Measurements from ENCODE around the gene EXOSC10.
"Not testable (repeated sequence)": the region's sequence is repeated elsewhere in the genome, so short reads cannot be mapped to it uniquely, and the experiment has no call there.

EXOSC10 gene

DNA sequence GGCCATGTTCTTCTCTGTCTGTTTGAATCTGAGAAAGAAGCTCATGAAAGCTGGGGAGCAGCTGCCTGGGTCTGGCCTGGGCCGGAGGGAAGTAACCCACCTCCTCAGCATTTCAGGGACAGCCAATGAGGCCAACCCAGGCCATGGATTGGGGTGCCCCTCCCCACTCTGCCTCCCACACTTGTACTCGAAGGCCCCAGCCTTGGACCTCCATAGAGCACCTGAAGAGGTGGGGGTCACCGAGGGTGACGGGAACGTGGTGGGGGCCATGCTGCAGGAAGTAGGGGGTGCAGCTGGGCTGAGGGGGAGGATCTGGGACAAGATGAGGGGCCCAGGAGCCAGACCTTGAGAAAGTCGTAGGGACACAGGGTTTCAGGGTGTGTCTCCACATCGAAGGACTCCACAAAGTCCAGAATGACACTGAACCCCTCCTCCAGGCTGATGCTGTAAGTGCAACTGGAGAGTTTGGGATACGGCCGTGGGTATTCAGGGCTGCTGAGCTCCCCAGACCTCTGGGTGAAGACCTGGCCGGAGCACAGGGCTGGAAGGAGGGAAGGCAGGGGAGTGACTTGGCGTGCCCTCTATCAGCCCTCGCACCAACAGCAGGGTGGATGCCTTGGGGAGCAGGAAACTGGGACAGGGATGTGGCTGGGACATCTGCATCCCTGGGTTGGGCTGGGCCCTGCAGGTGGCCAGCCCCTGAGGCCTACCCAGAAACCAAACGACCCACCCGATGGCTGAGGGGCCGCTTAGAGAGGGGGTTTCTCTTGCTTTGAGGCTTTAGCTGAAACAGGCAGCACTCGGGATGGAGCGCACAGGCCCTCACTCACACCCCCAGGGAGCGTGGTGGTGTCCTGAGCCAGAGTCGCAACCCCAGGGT lies 56.4 kb downstream of the EXOSC10 start:
- TF ChIP-seq BHLHE40 (IDR thresholded peaks at IDR 0.05; ENCODE audit: borderline replicate concordance) (no peak), FOXK2 (IDR thresholded peaks at IDR 0.05) (no peak), ELF4 (IDR thresholded peaks at IDR 0.05) (no peak), SP1 (IDR thresholded peaks at IDR 0.05) (no peak), LEF1 (IDR thresholded peaks at IDR 0.05; ENCODE audit: borderline replicate concordance) (no peak), HDGF (IDR thresholded peaks at IDR 0.05; ENCODE audit: borderline replicate concordance) (no peak), L3MBTL2 (conservative IDR thresholded peaks at IDR 0.05) (no peak), SUZ12 (IDR thresholded peaks at IDR 0.05) (no peak), ZNF384 (IDR thresholded peaks at IDR 0.05) (no peak), FOXM1 (IDR thresholded peaks at IDR 0.05; ENCODE audit: borderline replicate concordance) (no peak), ARNT (IDR thresholded peaks at IDR 0.05) (no peak), TARDBP (IDR thresholded peaks at IDR 0.05) (no peak), NFRKB (IDR thresholded peaks at IDR 0.05) (no peak), FOXA1 (IDR thresholded peaks at IDR 0.05) (no peak), CTBP1 (IDR thresholded peaks at IDR 0.05; ENCODE audit: borderline replicate concordance) (no peak)
- TF ChIP-seq, protein P1, sequence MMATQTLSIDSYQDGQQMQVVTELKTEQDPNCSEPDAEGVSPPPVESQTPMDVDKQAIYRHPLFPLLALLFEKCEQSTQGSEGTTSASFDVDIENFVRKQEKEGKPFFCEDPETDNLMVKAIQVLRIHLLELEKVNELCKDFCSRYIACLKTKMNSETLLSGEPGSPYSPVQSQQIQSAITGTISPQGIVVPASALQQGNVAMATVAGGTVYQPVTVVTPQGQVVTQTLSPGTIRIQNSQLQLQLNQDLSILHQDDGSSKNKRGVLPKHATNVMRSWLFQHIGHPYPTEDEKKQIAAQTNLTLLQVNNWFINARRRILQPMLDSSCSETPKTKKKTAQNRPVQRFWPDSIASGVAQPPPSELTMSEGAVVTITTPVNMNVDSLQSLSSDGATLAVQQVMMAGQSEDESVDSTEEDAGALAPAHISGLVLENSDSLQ (IDR thresholded peaks at IDR 0.05), result no peak
- ChIA-PET POLR2A (no interaction called here), CTCF (no interaction called here)
- no peak for DNase-seq (ENCODE audit: extremely low spot score)

DNA sequence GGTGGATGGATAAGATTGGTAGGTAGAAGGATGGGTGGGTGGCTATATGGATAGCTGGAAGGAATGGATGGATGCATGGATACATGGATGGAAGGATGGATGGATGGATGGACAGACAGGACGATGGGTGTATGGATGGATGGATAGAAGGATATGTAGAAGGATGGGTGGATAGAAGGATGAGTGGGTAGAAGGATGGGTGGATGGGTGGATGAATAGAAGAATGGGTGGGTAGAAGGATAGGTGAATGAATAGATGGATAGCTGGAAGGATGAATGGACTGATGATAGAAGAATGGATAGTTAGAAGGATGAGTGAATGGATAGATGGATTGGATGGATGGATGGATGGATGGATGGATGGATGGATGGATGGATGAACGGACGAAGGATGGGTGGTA lies 57.6 kb downstream of the EXOSC10 start:
- no peak for DNase-seq (ENCODE audit: extremely low spot score)
- POLR2A ChIA-PET, result no interaction called here
- CTCF ChIA-PET, result no interaction called here
- no peak for TF ChIP-seq SUZ12 (IDR thresholded peaks at IDR 0.05)
- no peak for TF ChIP-seq FOXM1 (IDR thresholded peaks at IDR 0.05; ENCODE audit: borderline replicate concordance)
- TF ChIP-seq CTBP1 (IDR thresholded peaks at IDR 0.05; ENCODE audit: borderline replicate concordance), result no peak
- no peak for TF ChIP-seq LEF1 (IDR thresholded peaks at IDR 0.05; ENCODE audit: borderline replicate concordance)
- TF ChIP-seq FOXK2 (IDR thresholded peaks at IDR 0.05), result no peak
- no peak for TF ChIP-seq SP1 (IDR thresholded peaks at IDR 0.05)
- TF ChIP-seq ARNT (IDR thresholded peaks at IDR 0.05), result no peak
- TF ChIP-seq NFRKB (IDR thresholded peaks at IDR 0.05), result no peak
- TF ChIP-seq BHLHE40 (IDR thresholded peaks at IDR 0.05; ENCODE audit: borderline replicate concordance), result no peak

DNA sequence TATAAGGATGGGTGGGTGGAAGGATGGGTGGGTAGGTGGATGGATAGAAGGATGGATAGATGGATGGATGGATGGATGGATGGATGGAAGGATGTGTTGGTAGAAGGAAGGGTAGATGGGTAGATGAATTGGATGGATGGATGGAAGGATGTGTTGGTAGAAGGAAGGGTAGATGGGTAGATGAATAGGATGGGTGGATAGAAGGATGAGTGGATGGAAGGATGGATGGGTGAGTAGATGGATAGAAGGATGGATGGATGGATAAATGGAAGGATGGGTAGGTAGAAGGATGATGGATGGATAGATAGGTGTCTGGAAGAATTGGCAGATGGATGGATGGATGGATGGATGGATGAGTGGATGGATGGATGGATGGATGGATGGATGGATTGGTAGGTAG lies 58.6 kb downstream of the EXOSC10 start:
- POLR2A ChIA-PET, result no interaction called here
- TF ChIP-seq, protein P1 (IDR thresholded peaks at IDR 0.05), result no peak
- TF ChIP-seq ELF4 (IDR thresholded peaks at IDR 0.05), result no peak
- TF ChIP-seq BHLHE40 (IDR thresholded peaks at IDR 0.05; ENCODE audit: borderline replicate concordance), result no peak
- no peak for TF ChIP-seq NFRKB (IDR thresholded peaks at IDR 0.05)
- no peak for TF ChIP-seq HDGF (IDR thresholded peaks at IDR 0.05; ENCODE audit: borderline replicate concordance)
- TF ChIP-seq CTBP1 (IDR thresholded peaks at IDR 0.05; ENCODE audit: borderline replicate concordance), result no peak
- TF ChIP-seq ARNT (IDR thresholded peaks at IDR 0.05), result no peak
- TF ChIP-seq SP1 (IDR thresholded peaks at IDR 0.05), result no peak
- no peak for TF ChIP-seq TARDBP (IDR thresholded peaks at IDR 0.05)
- TF ChIP-seq L3MBTL2 (conservative IDR thresholded peaks at IDR 0.05), result no peak
- CTCF ChIA-PET, result no interaction called here
- no peak for DNase-seq (ENCODE audit: extremely low spot score)

DNA sequence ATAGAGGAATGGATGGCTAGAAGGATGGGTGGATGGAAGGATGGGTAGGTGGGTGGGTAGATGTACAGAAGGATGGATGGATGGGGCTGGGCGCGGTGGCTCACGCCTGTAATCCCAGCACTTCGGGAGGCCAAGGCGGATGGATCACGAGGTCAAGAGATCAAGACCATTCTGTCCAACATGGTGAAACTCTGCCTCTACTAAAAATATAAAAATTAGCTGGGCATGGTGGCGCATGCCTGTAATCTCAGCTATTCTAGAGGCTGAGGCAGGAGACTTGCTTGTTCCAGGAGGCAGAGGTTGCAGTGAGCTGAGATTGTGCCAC lies 59.6 kb downstream of the EXOSC10 start:
- CTCF ChIA-PET, POLR2A ChIA-PET: not testable (repeated sequence)

DNA sequence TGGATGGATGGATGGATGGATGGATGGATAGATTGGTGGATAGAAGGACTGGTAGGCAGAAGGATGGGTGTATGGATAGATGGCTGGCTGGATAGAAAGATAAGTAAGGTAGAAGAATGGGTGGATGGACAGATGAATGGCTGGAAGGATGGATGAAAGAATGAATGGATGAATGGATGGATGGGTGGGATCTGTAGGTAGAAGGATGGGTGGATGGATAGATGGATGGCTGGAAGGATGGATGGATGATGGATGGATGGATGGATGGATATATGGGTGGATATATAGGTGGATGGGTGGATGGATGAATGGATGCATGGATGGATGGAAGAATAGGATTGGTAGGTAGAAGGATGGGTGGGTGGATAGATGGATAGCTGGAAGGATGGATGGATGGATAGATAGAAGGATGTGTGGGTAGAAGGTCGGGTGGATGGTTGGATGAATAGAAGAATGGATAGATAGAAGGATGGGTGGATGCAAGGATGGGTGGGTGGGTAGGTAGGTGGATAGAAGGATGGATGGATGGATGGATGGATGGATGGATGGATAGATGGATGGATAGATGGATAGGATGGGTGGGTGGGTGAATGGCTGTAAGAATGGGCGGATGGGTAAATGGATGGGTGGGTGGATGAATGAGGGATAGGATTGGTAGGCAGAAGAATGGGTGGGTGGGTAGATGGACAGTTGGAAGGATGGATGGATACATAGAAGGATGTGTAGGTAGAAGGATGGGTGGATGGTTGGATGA lies 60.1 kb downstream of the EXOSC10 start:
- POLR2A ChIA-PET, result no interaction called here
- no peak for TF ChIP-seq FOXM1 (IDR thresholded peaks at IDR 0.05; ENCODE audit: borderline replicate concordance)
- no peak for TF ChIP-seq L3MBTL2 (conservative IDR thresholded peaks at IDR 0.05)
- TF ChIP-seq ELF4 (IDR thresholded peaks at IDR 0.05), result no peak
- no peak for TF ChIP-seq BHLHE40 (IDR thresholded peaks at IDR 0.05; ENCODE audit: borderline replicate concordance)
- TF ChIP-seq FOXA1 (IDR thresholded peaks at IDR 0.05), result no peak
- no peak for TF ChIP-seq SP1 (IDR thresholded peaks at IDR 0.05)
- DNase-seq (ENCODE audit: extremely low spot score), result no peak
- CTCF ChIA-PET, result no interaction called here

More for the DNA sequence above, 59.6 kb downstream of the EXOSC10 start:
- not testable (repeated sequence) for DNase-seq (ENCODE audit: extremely low spot score)

DNA sequence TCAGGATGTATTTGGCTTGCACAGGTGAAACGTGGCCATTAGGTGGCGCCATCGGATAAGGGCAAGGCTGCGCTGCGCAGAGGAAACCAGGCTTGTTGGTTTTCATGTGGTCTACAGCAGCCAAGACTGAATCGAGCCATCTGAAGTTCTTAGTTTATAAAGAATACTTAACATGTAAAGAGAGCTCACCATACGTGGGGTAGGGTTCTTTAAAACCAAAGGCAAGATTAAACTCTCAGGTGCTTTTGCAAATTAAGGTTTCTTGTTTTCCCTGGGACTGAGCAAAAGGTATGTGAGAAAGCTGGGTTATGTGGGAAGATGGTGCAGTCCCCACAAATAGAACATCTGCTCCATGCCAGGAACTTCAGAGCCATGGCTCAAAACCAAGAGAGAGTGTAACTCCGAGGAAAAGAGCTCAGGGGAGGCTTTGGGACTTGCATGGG lies 61.9 kb downstream of the EXOSC10 start:
- TF ChIP-seq ELF4 (IDR thresholded peaks at IDR 0.05), result no peak
- POLR2A ChIA-PET, result interaction anchor here (1.0 to 1.7 kb wide), 5 partner anchors 16 to 61 kb away, joined by 3 to 8 read pairs (median 6); partner anchors contain the start of genes EXOSC10 and SRM
- peak; percentile 88 for DNase-seq (ENCODE audit: extremely low spot score)
- CTCF ChIA-PET, result interaction anchor here (0.6 to 2.0 kb wide), 32 partner anchors 9 to 613 kb away, joined by 3 to 20 read pairs (median 4); partner anchors contain the start of gene SRM

DNA sequence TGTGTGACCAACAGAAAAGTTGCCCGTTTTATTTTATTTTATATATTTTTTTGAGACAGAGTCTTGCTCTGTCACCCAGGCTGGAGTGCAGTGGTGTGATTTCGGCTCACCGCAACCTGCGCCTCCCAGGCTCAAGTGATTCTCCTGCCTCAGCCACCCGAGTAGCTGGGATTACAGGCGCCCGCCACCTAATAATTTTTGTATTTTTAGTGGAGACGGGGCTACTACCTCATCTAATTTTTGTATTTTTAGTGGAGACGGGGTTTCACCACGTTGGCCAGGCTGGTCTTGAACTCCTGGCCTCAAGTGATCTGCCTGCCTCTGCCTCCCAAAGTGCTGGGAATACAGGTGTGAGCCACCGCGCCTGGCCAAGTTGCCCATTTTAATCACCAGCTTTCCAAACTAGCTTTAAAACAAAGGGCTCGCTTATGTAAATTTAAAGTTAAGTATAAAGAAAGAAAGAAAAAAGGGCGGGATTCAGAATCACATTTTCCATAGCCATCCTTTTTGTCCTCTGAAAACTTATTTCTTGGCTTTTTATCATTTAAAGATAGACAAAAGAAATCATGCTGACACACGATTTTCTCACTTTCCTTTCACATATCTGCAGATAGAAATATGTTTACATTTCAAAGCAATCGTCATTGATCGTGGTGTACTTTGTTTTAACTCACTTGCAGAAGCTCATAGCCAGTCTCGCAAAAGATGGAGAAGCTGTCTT lies 62.5 kb downstream of the EXOSC10 start:
- ChIA-PET POLR2A (interaction anchor here (1.0 to 1.7 kb wide), 5 partner anchors 17 to 62 kb away, joined by 3 to 8 read pairs (median 6); partner anchors contain the start of genes EXOSC10 and SRM), CTCF (interaction anchor here (0.6 to 2.0 kb wide), 29 partner anchors 8 to 613 kb away, joined by 3 to 20 read pairs (median 4); partner anchors contain the start of gene SRM)
- not testable (repeated sequence) for DNase-seq (ENCODE audit: extremely low spot score)

Data from HEK293T (cell line).